Measurements from ENCODE around the gene CBS.
"Not testable (repeated sequence)": the region's sequence is repeated elsewhere in the genome, so short reads cannot be mapped to it uniquely, and the experiment has no call there.

CBS gene

DNA sequence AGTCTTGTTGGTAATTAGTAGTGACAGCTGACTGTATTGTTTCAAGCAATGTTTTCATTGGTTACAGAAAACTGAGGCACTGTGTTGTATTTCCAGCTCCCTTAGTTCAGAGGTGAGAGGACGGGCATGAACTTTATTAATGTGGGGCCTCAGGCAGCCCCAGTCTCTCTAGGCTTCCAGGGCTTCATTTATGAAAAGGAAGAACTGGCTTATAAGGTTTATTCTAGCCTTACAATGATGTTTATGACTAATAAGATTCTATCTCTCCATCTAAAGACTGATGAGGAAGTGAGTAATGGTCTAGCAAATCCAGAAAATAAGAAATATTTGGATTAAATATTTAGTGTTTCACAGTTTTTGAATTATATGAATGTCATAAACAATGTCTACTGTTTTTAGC lies 41.5 kb downstream of the CBS start:
- DNase-seq: no peak
- in situ Hi-C loops (cut with MboI; ENCODE audit: low pct_unique_long_range_greater_than_20kb, low sequenced_read_pairs): no loop called here

DNA sequence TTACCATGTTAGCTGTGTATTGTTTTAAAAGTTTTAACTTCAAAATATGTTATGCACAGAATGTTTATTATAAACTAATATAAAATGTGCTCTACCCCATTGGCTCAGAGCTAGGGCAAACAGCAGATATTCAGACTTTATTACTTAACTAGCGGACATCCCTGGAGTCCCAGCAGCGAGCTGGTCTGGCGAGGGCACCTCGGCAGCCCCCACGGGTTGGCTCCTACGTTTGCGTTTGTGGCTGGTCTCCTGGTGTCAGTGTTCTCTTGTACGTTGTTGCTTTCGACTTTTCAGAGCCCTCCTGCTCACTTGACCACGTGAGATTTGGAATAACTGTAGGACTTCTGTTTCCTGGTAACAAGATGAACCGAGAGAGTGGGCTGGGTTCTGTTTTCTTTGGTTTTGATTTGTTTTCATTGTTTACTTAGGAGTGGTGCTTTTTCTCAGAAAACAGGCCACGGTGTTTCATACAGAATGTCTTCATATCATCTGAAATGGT lies 44.5 kb downstream of the CBS start:
- in situ Hi-C loops (cut with MboI; ENCODE audit: low pct_unique_long_range_greater_than_20kb, low sequenced_read_pairs): no loop called here
- DNase-seq: no peak

- in situ Hi-C loops (cut with MboI; ENCODE audit: low pct_unique_long_range_greater_than_20kb, low sequenced_read_pairs): no loop called here
- no peak for DNase-seq
Measured at GRCh38 chr21:43029785-43030184, 45.9 kb downstream of the CBS start.

- DNase-seq: no peak
- in situ Hi-C loops (cut with MboI; ENCODE audit: low pct_unique_long_range_greater_than_20kb, low sequenced_read_pairs): no loop called here
Measured at GRCh38 chr21:43027846-43028731, 47.5 kb downstream of the CBS start.

DNA sequence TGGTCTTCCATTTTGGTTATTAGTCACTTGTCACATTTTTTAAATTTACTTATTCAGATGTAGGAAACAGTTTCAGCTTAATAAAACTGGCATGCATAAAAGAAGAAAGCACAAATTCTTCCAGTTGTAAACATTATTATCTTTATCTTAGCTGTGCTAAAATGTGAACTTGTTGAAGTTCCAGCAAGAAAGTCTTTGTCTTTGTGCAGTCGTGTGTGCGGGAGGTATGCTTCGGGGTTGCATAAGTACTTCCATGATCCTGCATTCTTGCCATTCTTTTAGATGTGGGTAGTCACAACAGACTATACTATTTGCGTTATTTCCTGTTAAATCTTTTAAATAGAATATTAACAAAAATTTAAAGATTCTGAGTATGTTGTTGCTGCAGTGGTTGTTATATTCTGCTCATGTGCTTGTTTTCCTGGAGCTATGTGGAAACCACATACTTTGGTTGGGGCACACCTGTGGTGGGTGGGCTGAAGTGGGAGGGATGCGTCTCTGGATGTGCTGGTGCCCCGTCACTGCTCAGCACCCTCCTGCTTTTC lies 49.9 kb downstream of the CBS start:
- no peak for DNase-seq
- in situ Hi-C loops (cut with MboI; ENCODE audit: low pct_unique_long_range_greater_than_20kb, low sequenced_read_pairs): no loop called here

- in situ Hi-C loops (cut with MboI; ENCODE audit: low pct_unique_long_range_greater_than_20kb, low sequenced_read_pairs): no loop called here
Measured at GRCh38 chr21:43024439-43025136, 51.0 kb downstream of the CBS start.

DNA sequence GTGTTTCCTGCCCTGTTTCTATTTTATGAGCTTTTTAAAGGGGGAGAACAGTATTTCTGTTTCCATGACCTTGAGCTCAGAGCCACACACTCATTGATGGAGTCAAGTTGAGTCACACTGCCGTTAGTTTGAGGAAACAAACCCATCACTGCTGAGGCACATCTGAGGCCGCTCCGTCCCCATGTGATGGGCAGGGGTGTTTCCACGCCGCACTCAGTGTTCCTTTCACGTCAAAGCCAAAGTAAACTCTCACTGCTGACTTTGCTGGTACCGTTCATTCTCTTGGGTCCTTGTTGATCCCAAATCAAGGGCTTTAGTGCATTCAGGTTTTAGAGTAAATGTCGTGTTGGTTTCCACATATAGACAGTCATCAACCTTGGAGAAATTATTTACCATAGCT lies 52.5 kb downstream of the CBS start:
- DNase-seq: no peak
- in situ Hi-C loops (cut with MboI; ENCODE audit: low pct_unique_long_range_greater_than_20kb, low sequenced_read_pairs): no loop called here

More at GRCh38 chr21:43024439-43025136, 51.0 kb downstream of the CBS start:
- DNase-seq: no peak

GRCh38 chr21:43021756-43022600 lies 53.7 kb downstream of the CBS start:
- no peak for DNase-seq
- in situ Hi-C loops (cut with MboI; ENCODE audit: low pct_unique_long_range_greater_than_20kb, low sequenced_read_pairs): no loop called here

- no peak for DNase-seq
- in situ Hi-C loops (cut with MboI; ENCODE audit: low pct_unique_long_range_greater_than_20kb, low sequenced_read_pairs): no loop called here
Measured at GRCh38 chr21:43021191-43021590, 54.4 kb downstream of the CBS start.

GRCh38 chr21:43020771-43021170 lies 54.9 kb downstream of the CBS start:
- in situ Hi-C loops (cut with MboI; ENCODE audit: low pct_unique_long_range_greater_than_20kb, low sequenced_read_pairs): no loop called here
- no peak for DNase-seq

- no peak for DNase-seq
- in situ Hi-C loops (cut with MboI; ENCODE audit: low pct_unique_long_range_greater_than_20kb, low sequenced_read_pairs): no loop called here
Measured at GRCh38 chr21:43020177-43020576, 55.5 kb downstream of the CBS start.

- no peak for DNase-seq
- in situ Hi-C loops (cut with MboI; ENCODE audit: low pct_unique_long_range_greater_than_20kb, low sequenced_read_pairs): no loop called here
Measured at GRCh38 chr21:43018519-43018918, 57.1 kb downstream of the CBS start.

DNA sequence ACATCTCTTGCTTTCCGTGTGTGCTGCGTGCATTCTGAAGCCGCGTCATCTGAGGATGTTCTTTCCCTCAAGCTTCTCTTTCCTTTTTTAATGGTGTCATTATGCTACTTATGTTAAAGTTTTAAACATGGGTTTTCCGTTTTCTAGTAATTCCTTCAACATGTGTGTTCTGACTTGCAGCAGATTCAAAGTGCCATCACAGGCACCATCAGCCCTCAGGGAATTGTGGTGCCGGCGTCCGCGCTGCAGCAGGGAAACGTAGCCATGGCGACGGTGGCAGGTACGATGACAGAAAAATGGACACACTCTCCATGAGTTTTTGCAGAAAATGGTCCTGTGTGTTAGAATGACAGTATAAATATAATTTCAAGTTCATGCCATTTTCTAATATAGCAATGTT lies 58.9 kb downstream of the CBS start:
- in situ Hi-C loops (cut with MboI; ENCODE audit: low pct_unique_long_range_greater_than_20kb, low sequenced_read_pairs): no loop called here
- DNase-seq: no peak

- in situ Hi-C loops (cut with MboI; ENCODE audit: low pct_unique_long_range_greater_than_20kb, low sequenced_read_pairs): no loop called here
- peak; percentile 53 for DNase-seq
Measured at GRCh38 chr21:43015906-43016540, 59.6 kb downstream of the CBS start.

- no peak for DNase-seq
- in situ Hi-C loops (cut with MboI; ENCODE audit: low pct_unique_long_range_greater_than_20kb, low sequenced_read_pairs): no loop called here
Measured at GRCh38 chr21:43012596-43012995, 63.0 kb downstream of the CBS start.

DNA sequence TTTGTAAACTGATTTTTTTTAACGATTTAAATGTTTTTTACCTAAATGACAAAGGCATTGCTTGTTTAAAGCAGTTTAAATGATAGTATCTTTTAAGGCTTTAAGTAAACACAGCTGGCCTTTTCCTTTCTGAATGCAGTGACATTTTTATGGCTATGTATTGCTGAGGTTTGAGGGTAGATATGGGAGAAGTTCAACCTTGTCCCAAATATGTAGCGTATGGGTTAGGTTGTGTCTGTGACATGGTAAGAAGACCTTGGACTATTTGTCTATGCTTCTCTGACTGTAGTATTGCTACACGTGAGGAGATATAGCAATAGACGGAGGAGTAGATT lies 68.8 kb downstream of the CBS start:
- DNase-seq: no peak
- in situ Hi-C loops (cut with MboI; ENCODE audit: low pct_unique_long_range_greater_than_20kb, low sequenced_read_pairs): no loop called here

- in situ Hi-C loops (cut with MboI; ENCODE audit: low pct_unique_long_range_greater_than_20kb, low sequenced_read_pairs); DNase-seq: not testable (repeated sequence)
Measured at GRCh38 chr21:43006051-43006873, 69.4 kb downstream of the CBS start.

- no peak for DNase-seq
- in situ Hi-C loops (cut with MboI; ENCODE audit: low pct_unique_long_range_greater_than_20kb, low sequenced_read_pairs): no loop called here
Measured at GRCh38 chr21:43005635-43006034, 70.0 kb downstream of the CBS start.

All from KBM-7 (cell line).